ENCODE measurements around the gene MFN1. TPM values are rescaled to one million over a fixed set of nuclear protein-coding genes. Genes with fewer than 3 reads are reported as not detected.

The MFN1 gene
- total RNA-seq, 1 donor from 2014 or later, result 50.3 TPM

- Mint-ChIP-seq H3K27ac (ENCODE audit: unreplicated experiment) (no peak overlapping the region), H3K27me3 (ENCODE audit: low read depth) (no peaks in the 10 kb centered on the region), H3K4me3 (ENCODE audit: unreplicated experiment) (no peak overlapping the region)
These were observed 8.5 kb downstream of the MFN1 start for GRCh38 chr3:179355996-179356395.

GRCh38 chr3:179363332-179363731, 15.8 kb downstream of the MFN1 start:
- TF ChIP-seq CTCF (IDR thresholded peaks at IDR 0.05), result no peak
- no peak for DNase-seq (ENCODE audit: low spot score)
- Mint-ChIP-seq H3K27ac (ENCODE audit: unreplicated experiment) (no peak overlapping the region), H3K4me3 (ENCODE audit: unreplicated experiment) (no peak overlapping the region), H3K27me3 (ENCODE audit: low read depth) (no peaks in the 10 kb centered on the region), H3K4me1 (ENCODE audit: low read depth) (no peaks in the 10 kb centered on the region), H3K36me3 (ENCODE audit: low read depth) (peaks cover 27% of the 10 kb centered on the region), H3K9me3 (ENCODE audit: low read depth) (no peaks in the 10 kb centered on the region)

More at GRCh38 chr3:179355996-179356395, 8.5 kb downstream of the MFN1 start:
- Mint-ChIP-seq H3K4me1 (ENCODE audit: low read depth) (peaks cover 4% of the 10 kb centered on the region), H3K36me3 (ENCODE audit: low read depth) (peaks cover 47% of the 10 kb centered on the region), H3K9me3 (ENCODE audit: low read depth) (no peaks in the 10 kb centered on the region)
- TF ChIP-seq CTCF (IDR thresholded peaks at IDR 0.05), result no peak
- DNase-seq (ENCODE audit: low spot score), result no peak

- TF ChIP-seq CTCF (IDR thresholded peaks at IDR 0.05), result no peak
- no peak overlapping the region for H3K27ac Mint-ChIP-seq (ENCODE audit: unreplicated experiment)
- peaks cover 20% of the 10 kb centered on the region for H3K36me3 Mint-ChIP-seq (ENCODE audit: low read depth)
- no peak overlapping the region for H3K4me3 Mint-ChIP-seq (ENCODE audit: unreplicated experiment)
- H3K4me1 Mint-ChIP-seq (ENCODE audit: low read depth), result no peaks in the 10 kb centered on the region
- no peaks in the 10 kb centered on the region for H3K9me3 Mint-ChIP-seq (ENCODE audit: low read depth)
- no peak for DNase-seq (ENCODE audit: low spot score)
- no peaks in the 10 kb centered on the region for H3K27me3 Mint-ChIP-seq (ENCODE audit: low read depth)
These were observed 22.1 kb downstream of the MFN1 start for GRCh38 chr3:179369621-179370020.

GRCh38 chr3:179373938-179374337, 26.4 kb downstream of the MFN1 start:
- Mint-ChIP-seq H3K27ac (ENCODE audit: unreplicated experiment) (no peak overlapping the region), H3K4me3 (ENCODE audit: unreplicated experiment) (no peak overlapping the region)

GRCh38 chr3:179375091-179375999, 27.8 kb downstream of the MFN1 start:
- H3K27ac Mint-ChIP-seq (ENCODE audit: unreplicated experiment), result no peak overlapping the region
- H3K4me3 Mint-ChIP-seq (ENCODE audit: unreplicated experiment), result no peak overlapping the region
- H3K9me3 Mint-ChIP-seq (ENCODE audit: low read depth), result no peaks in the 10 kb centered on the region
- TF ChIP-seq CTCF (IDR thresholded peaks at IDR 0.05), result no peak
- no peaks in the 10 kb centered on the region for H3K27me3 Mint-ChIP-seq (ENCODE audit: low read depth)
- H3K36me3 Mint-ChIP-seq (ENCODE audit: low read depth), result peaks cover 25% of the 10 kb centered on the region
- DNase-seq (ENCODE audit: low spot score), result no peak
- no peaks in the 10 kb centered on the region for H3K4me1 Mint-ChIP-seq (ENCODE audit: low read depth)

More at GRCh38 chr3:179373938-179374337, 26.4 kb downstream of the MFN1 start:
- no peaks in the 10 kb centered on the region for H3K27me3 Mint-ChIP-seq (ENCODE audit: low read depth)
- no peaks in the 10 kb centered on the region for H3K4me1 Mint-ChIP-seq (ENCODE audit: low read depth)
- no peaks in the 10 kb centered on the region for H3K9me3 Mint-ChIP-seq (ENCODE audit: low read depth)
- TF ChIP-seq CTCF (IDR thresholded peaks at IDR 0.05), result no peak
- no peak for DNase-seq (ENCODE audit: low spot score)
- peaks cover 21% of the 10 kb centered on the region for H3K36me3 Mint-ChIP-seq (ENCODE audit: low read depth)

All from chondrocyte (in vitro differentiated cells).